ENCODE measurements around the gene DCAF16.

Gene DCAF16

GRCh38 chr4:17781300-17782287 lies 29.0 kb downstream of the DCAF16 start, which contains the start of gene FAM184B:
FAM184B (minus strand) TSS chr4:17781621; CDS start chr4:17781299, 322 bp downstream.
- peak in 1 of 5 experiments; percentile 18 for DNase-seq

GRCh38 chr4:17780501-17781299 lies 29.9 kb downstream of the DCAF16 start:
- DNase-seq, result no peak

GRCh38 chr4:17778431-17778830 lies 32.1 kb downstream of the DCAF16 start:
- no peak for DNase-seq

- DNase-seq, result no peak
Observed at GRCh38 chr4:17773135-17773698, 37.3 kb downstream of the DCAF16 start.

- no peak for DNase-seq
Observed at GRCh38 chr4:17771284-17771908, 39.2 kb downstream of the DCAF16 start.

- DNase-seq, result no peak
Observed at GRCh38 chr4:17770845-17771244, 39.7 kb downstream of the DCAF16 start.

GRCh38 chr4:17769406-17770174 lies 41.0 kb downstream of the DCAF16 start:
- DNase-seq, result no peak

GRCh38 chr4:17766826-17767458 lies 43.6 kb downstream of the DCAF16 start:
- DNase-seq, result no peak

GRCh38 chr4:17765514-17766286 lies 44.9 kb downstream of the DCAF16 start:
- DNase-seq, result peak in 1 of 5 experiments; percentile 3

- no peak for DNase-seq
Observed at GRCh38 chr4:17763931-17764330, 46.6 kb downstream of the DCAF16 start.

- DNase-seq, result no peak
Observed at GRCh38 chr4:17763416-17763815, 47.1 kb downstream of the DCAF16 start.

- peak in 1 of 5 experiments; percentile 31 for DNase-seq
Observed at GRCh38 chr4:17762726-17763125, 47.8 kb downstream of the DCAF16 start.

GRCh38 chr4:17761062-17761461 lies 49.5 kb downstream of the DCAF16 start:
- no peak for DNase-seq

GRCh38 chr4:17760626-17761025 lies 49.9 kb downstream of the DCAF16 start:
- no peak for DNase-seq

GRCh38 chr4:17758485-17758884 lies 52.1 kb downstream of the DCAF16 start:
- DNase-seq, result no peak

GRCh38 chr4:17757621-17758020 lies 52.9 kb downstream of the DCAF16 start:
- DNase-seq, result no peak

GRCh38 chr4:17753646-17754045 lies 56.9 kb downstream of the DCAF16 start:
- DNase-seq, result no peak
